Fibroblast of villous mesenchyme (primary cell): Measurements from ENCODE around the gene HPCAL1. TPM values are rescaled to one million over a fixed set of nuclear protein-coding genes. Genes with fewer than 3 reads are reported as not detected.

Source experiments
- DNase-seq: peaks from one replicate; pipeline ENCODE4 v3.0.0-alpha.2; 2010; ENCODE audit warnings: low read depth
- H3K4me3 ChIP-seq: 2 replicates; pipeline ENCODE4 v1.5.1; 2011; ENCODE audit warnings: low read depth, mild to moderate bottlenecking, low read length
- CTCF ChIP-seq: IDR thresholded peaks from 2 replicates; pipeline ENCODE4 v1.5.1; 2012; ENCODE audit warnings: low read depth, mild to moderate bottlenecking, low read length; ENCODE audit not compliant: insufficient read depth
- total RNA-seq: library from RNA; depleted of rRNA; stranded (reverse); fragments of >200 nt; gene quantifications from 2 replicates; pipeline ENCODE4 v1.2.3, GENCODE V29; 2012

Gene HPCAL1
- total RNA-seq, 1 donor, result 60.0 TPM

DNA sequence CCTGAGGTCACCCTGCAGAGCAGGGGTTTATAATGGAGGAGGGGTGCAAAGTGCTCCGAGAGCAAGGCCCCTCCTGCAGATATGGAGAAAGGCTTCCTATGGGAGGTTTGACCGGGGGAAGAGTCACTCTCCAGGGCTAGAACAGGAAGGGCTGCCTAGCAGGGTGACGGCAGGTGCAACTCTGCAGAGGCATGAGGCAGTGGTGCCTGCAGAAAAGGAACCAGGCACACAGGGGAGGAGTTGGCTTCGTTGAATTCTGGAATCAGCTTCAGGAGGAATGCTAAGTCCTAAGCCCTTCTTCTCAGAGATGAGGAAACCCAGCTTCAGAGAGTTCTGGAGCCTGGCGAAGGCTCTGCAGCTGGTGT is 17.5 kb upstream of the HPCAL1 start:
- no peak overlapping the region for H3K4me3 ChIP-seq
- DNase-seq, result no peak
- TF ChIP-seq CTCF, result no peak

DNA sequence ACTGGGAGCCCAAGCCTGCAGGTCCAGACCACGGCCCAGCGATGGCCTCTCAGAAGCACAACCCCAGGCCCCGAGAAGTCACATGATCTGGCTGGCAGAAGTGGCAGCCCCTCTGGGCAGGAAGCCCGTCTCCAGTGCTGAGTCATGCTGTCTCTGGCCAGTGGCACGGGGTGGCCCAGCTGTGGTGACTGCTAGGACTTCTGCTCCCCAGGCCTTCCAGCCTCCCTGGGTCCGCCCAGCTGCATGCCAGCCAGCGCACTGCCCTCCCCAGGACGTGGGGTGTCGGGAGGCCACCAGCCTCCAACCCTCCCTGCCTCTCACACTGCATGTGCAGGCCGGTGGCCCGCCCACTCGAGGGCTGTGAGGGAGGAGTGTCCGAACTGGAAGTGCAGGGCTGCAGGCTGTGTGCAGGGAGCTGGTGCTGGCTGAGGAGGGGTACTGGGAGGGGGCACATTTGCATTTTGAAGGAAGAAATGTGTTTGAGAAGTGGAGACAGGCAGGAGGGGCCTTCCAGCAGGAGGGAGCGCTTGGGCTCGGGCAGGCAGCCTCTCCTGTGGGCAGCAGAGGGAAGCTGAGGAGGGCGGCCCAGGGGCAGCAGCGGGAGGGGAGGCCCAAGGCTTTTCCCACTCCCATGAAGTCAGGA is 17.0 kb upstream of the HPCAL1 start:
- no peak for TF ChIP-seq CTCF
- no peak overlapping the region for H3K4me3 ChIP-seq
- peak; percentile 65 for DNase-seq

DNA sequence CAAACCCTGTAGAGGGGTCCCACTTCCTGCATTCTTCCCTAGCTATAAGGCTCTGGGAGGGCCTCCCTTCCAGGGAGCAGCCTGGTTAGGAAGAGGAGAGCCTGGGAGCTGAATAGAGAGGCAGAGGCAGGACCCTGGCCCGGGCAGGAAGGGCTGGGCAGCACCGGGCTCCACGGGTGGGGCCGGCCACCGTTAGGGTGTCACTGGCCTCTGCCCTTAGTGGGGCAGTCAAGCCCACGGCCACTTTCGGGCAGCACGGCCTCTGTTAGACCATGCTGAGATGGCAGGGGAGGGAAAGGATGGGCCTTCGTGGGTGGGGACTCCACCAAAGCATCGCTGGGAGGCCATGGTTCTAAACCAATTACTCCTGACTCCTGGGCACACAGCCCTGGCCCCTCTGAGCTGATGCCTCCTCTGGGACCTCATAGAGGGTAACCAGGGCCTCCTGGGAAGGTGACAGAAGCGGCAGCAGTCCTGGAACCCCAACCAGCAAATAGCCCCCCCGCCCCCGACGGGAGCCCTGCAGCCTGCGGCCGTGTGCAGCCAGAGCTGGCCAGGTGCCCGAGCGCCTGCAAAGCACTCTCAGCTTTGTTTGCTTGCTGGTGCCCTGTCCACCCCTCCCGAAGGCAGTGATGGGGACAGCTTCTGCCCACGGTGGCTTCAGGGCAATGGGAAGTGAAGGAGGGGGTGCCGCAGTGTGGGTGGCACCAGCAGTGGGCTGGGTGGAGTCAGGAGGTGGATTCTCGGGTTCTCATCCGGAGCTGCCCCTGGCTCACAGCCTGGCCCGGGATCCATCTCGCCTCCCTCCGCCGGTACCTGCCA is 16.3 kb upstream of the HPCAL1 start:
- no peak for DNase-seq
- TF ChIP-seq CTCF, result no peak
- no peak overlapping the region for H3K4me3 ChIP-seq

DNA sequence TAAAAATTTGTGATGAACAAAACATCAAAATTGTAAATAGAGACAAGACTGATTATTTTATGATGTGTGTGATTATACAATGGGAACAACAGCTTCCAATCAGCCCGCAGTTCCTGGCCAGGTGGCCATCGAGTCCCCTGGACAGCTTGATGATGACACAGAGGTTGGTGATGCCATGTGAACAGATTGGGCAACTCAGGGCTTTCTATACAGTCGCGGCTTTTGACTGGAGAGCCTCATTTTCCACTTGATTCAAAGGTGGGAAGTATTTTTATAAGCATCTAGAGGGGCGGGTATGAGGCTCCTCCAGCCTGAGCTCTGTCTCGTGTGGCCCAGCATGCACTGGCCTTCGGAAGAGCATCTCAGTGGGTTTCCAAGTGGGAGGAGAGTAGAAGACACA is 14.9 kb upstream of the HPCAL1 start:
- H3K4me3 ChIP-seq, result no peak overlapping the region
- TF ChIP-seq CTCF, result no peak
- no peak for DNase-seq

DNA sequence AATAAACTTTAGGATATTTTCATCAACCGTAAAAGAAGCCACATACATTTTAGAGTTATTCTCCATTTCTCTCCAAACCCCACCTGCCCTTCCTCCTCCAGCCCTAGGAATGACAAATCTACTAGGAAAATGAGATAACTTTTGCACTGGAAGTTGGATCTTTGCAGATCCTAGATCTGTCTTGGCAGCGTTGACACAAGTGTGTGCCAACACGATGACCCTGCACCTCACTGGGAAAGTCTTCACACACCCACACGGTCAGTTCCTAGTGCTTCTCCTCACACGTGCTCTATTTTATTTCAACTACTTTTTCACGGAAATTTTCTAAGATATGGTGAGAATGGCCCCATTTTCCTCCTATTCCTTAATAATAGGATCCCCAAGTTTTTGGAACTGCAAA is 14.1 kb upstream of the HPCAL1 start:
- no peak for DNase-seq
- H3K4me3 ChIP-seq, result no peak overlapping the region
- TF ChIP-seq CTCF, result no peak

- no peak for DNase-seq
- no peak for TF ChIP-seq CTCF
- H3K4me3 ChIP-seq, result no peak overlapping the region
These were observed 13.4 kb upstream of the HPCAL1 start for GRCh38 chr2:10289352-10289751.
